OCI-LY3 (cell line): ENCODE results near the gene ZNF334.

ENCODE experiments used
- H2AFZ ChIP-seq: fragments of 200-600, 300-600 bp; shearing (Covaris generic); 2 replicates; pipeline ENCODE4 v1.6.0; 2014; ENCODE audit warnings: antibody characterized with exemption, low read depth, low read length
- H3K27ac ChIP-seq: fragments of 200-600, 300-600 bp; sonication (generic); 2 replicates; pipeline ENCODE4 v1.5.1; 2014; ENCODE audit warnings: mild to moderate bottlenecking, low read length, moderate library complexity, mixed read lengths
- H3K27me3 ChIP-seq: fragments of 200-600, 300-600 bp; sonication (generic); 2 replicates; pipeline ENCODE4 v1.6.1; 2014; ENCODE audit warnings: low read depth, low read length, mixed read lengths
- H3K36me3 ChIP-seq: fragments of 200-600, 300-600 bp; sonication (generic); replicated peaks from 2 replicates; pipeline ENCODE3; 2014; ENCODE audit warnings: low read depth, low read length, mixed read lengths
- H3K4me1 ChIP-seq: fragments of 300-600, 200-600 bp; sonication (generic); 2 replicates; pipeline ENCODE4 v1.6.1; 2014; ENCODE audit warnings: low read length, mixed read lengths
- H3K4me2 ChIP-seq: fragments of 200-600, 300-600 bp; sonication (generic); 2 replicates; pipeline ENCODE4 v1.6.1; 2014; ENCODE audit warnings: low read length, mixed read lengths
- H3K4me3 ChIP-seq: fragments of 300-600, 200-600 bp; sonication (generic); 2 replicates; pipeline ENCODE4 v1.5.1; 2014; ENCODE audit warnings: antibody characterized with exemption, mild to moderate bottlenecking, low read length, moderate library complexity
- H3K79me2 ChIP-seq: fragments of 300-600, 200-600 bp; shearing (Covaris generic); 2 replicates; pipeline ENCODE4 v1.6.1; 2014; ENCODE audit warnings: mild to moderate bottlenecking, low read length, mixed read lengths
- H3K9ac ChIP-seq: fragments of 300-600, 200-600 bp; shearing (Covaris generic); 2 replicates; pipeline ENCODE4 v1.6.0; 2014; ENCODE audit warnings: mild to moderate bottlenecking, low read length, moderate library complexity
- H3K9me3 ChIP-seq: fragments of 200-600, 300-600 bp; shearing (Covaris generic); 2 replicates; pipeline ENCODE4 v1.6.1; 2014; ENCODE audit warnings: low read length, mixed read lengths; ENCODE audit not compliant: insufficient read depth
- H4K20me1 ChIP-seq: fragments of 200-600, 300-600 bp; sonication (generic); 2 replicates; pipeline ENCODE4 v1.6.1; 2016; ENCODE audit warnings: low read length, mixed read lengths; ENCODE audit not compliant: insufficient read depth
- CTCF ChIP-seq: fragments of 200-600, 300-600 bp; sonication (generic); IDR thresholded peaks from 2 replicates; pipeline ENCODE4 v1.5.1; 2014; ENCODE audit warnings: antibody characterized with exemption, low read length, low read depth
- EZH2phosphoT487 ChIP-seq: fragments of 200-600 bp; shearing (Covaris generic); IDR thresholded peaks from 2 replicates; pipeline ENCODE4 v1.6.1; 2018; ENCODE audit warnings: antibody characterized with exemption, mixed run types, low read depth

ZNF334 gene

GRCh38 chr20:46546936-46547335 lies 33.6 kb upstream of the ZNF334 start:
- TF ChIP-seq EZH2phosphoT487 (no peak), CTCF (no peak)
- Histone ChIP-seq H3K27ac (no peak overlapping the region), H3K79me2 (no peaks in the 10 kb centered on the region), H2AFZ (no peak overlapping the region), H3K4me3 (no peak overlapping the region), H3K9ac (no peak overlapping the region), H3K9me3 (no peaks in the 10 kb centered on the region), H3K36me3 (no peaks in the 10 kb centered on the region), H3K4me1 (peaks cover 15% of the 10 kb centered on the region), H3K27me3 (peaks cover 24% of the 10 kb centered on the region; the same call in 1 of the 2 replicates), H4K20me1 (0 out of 2 replicates have a peak, but pooled peaks cover 3% of the 10 kb centered on the region), H3K4me2 (no peak overlapping the region)

GRCh38 chr20:46546298-46546697 lies 32.9 kb upstream of the ZNF334 start:
- 0 out of 2 replicates have a peak, but pooled peaks cover 3% of the 10 kb centered on the region for H4K20me1 ChIP-seq
- peaks cover 15% of the 10 kb centered on the region for H3K4me1 ChIP-seq
- H3K27ac ChIP-seq: no peak overlapping the region
- no peak overlapping the region for H3K9ac ChIP-seq
- no peak overlapping the region for H3K4me2 ChIP-seq
- H3K4me3 ChIP-seq: no peak overlapping the region
- no peaks in the 10 kb centered on the region for H3K79me2 ChIP-seq
- TF ChIP-seq EZH2phosphoT487 (no peak), CTCF (no peak)
- no peaks in the 10 kb centered on the region for H3K9me3 ChIP-seq
- peaks cover 24% of the 10 kb centered on the region; the same call in 1 of the 2 replicates for H3K27me3 ChIP-seq
- no peak overlapping the region for H2AFZ ChIP-seq
- H3K36me3 ChIP-seq: no peaks in the 10 kb centered on the region

- Histone ChIP-seq H3K4me3 (no peak overlapping the region), H3K79me2 (no peaks in the 10 kb centered on the region), H3K27me3 (peaks cover 24% of the 10 kb centered on the region; the same call in 1 of the 2 replicates), H4K20me1 (0 out of 2 replicates have a peak, but pooled peaks cover 3% of the 10 kb centered on the region), H3K4me2 (no peak overlapping the region), H3K9me3 (no peaks in the 10 kb centered on the region), H3K9ac (no peak overlapping the region), H2AFZ (no peak overlapping the region), H3K4me1 (peaks cover 15% of the 10 kb centered on the region), H3K36me3 (no peaks in the 10 kb centered on the region), H3K27ac (no peak overlapping the region)
- TF ChIP-seq CTCF (no peak), EZH2phosphoT487 (no peak)
Measured at GRCh38 chr20:46545827-46546138, 32.4 kb upstream of the ZNF334 start.

GRCh38 chr20:46545077-46545826 lies 31.9 kb upstream of the ZNF334 start:
- TF ChIP-seq CTCF (no peak), EZH2phosphoT487 (no peak)
- peak overlapping the region; percentile 13; the same call in 1 of the 2 replicates for H3K4me2 ChIP-seq

More at GRCh38 chr20:46545077-46545826, 31.9 kb upstream of the ZNF334 start:
- Histone ChIP-seq H4K20me1 (0 out of 2 replicates have a peak, but pooled peaks cover 3% of the 10 kb centered on the region), H3K36me3 (no peaks in the 10 kb centered on the region), H2AFZ (no peak overlapping the region), H3K9me3 (no peaks in the 10 kb centered on the region), H3K79me2 (no peaks in the 10 kb centered on the region), H3K4me3 (no peak overlapping the region), H3K27ac (no peak overlapping the region), H3K4me1 (peaks cover 10% of the 10 kb centered on the region), H3K27me3 (peaks cover 23% of the 10 kb centered on the region), H3K9ac (no peak overlapping the region)
